GM18909 (cell line): ENCODE data around the gene STEAP3.

Source experiments
- ATAC-seq: cut with Tn5 transposase; IDR thresholded peaks from one replicate; pipeline ENCODE4 v1.9.1; 2021; ENCODE audit warnings: mild to moderate bottlenecking; ENCODE audit not compliant: unreplicated experiment, poor library complexity

Gene STEAP3

DNA sequence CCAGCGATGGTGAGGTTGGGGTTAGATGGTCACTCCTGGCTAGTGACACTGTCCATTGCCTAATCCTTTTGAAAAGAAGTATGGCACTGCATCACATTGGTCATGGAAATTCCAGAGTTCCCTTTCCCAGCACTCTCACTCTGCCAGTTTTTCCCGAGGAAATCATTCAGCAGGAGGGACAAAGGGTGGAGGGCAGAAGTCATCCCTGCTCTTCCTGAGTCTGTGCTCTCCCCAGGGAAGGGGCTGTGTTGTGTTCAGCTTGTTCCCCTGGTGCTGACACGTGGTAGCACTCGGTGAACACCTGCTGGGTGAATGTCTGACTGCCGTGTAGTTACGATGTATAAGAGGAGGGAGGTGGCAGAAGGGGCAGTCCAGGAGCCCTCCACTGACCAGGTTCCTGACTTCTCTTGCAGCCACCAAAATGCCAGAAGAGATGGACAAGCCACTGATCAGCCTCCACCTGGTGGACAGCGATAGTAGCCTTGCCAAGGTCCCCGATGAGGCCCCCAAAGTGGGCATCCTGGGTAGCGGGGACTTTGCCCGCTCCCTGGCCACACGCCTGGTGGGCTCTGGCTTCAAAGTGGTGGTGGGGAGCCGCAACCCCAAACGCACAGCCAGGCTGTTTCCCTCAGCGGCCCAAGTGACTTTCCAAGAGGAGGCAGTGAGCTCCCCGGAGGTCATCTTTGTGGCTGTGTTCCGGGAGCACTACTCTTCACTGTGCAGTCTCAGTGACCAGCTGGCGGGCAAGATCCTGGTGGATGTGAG lies 21.6 kb downstream of the STEAP3 start:
- ATAC-seq: no peak

DNA sequence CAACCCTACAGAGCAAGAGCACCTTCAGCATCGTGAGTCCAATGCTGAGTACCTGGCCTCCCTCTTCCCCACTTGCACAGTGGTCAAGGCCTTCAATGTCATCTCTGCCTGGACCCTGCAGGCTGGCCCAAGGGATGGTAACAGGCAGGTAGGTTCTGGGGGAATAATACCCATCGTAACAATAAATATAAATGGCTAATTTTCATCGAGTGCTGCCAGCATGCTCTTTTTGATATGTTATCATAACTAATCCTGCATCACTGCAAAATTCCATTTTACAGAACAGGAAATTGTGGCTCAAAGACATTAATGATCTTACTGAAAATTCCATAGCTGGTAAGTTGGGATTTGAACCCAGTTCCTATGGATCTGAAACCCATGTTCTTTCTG lies 22.2 kb downstream of the STEAP3 start:
- ATAC-seq: no peak

DNA sequence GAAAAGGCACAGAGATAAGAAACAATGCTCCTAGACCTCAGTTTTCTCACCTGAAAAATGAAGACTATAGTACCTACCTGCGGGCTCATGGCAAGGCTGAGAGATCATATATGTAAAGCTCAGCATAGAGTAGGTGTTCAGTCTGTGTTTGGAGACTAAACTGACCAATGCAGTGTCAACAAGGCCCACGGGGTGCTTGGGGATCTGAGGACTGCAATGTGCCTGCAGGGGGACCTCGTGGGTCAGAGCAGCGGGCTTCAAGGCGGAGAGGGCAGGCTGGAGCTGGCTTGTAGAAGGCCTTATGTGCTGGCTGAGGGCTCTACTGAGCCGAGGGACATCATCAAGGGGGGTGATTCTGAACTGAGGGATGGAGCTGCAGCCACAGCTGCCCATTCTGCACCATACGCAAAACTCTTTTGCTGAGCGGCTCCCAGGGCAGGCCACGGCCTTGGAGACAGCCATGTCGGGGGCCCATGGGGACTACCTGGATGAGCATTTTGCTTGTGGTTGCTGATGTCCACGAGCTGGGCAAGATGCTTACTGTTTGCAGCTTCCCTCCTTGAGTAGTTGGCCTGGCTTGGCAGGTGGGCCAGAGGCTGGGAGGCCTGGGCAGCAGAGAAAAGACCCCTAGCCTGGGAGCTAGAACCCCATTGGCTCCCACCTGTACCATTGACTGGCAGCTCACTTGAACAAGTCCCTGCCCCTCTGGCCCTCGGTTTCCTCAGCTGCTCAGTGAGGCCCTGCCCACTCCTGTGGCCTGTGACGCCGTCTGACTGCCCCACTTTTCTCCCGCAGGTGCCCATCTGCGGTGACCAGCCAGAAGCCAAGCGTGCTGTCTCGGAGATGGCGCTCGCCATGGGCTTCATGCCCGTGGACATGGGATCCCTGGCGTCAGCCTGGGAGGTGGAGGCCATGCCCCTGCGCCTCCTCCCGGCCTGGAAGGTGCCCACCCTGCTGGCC lies 23.5 kb downstream of the STEAP3 start:
- ATAC-seq: no peak

DNA sequence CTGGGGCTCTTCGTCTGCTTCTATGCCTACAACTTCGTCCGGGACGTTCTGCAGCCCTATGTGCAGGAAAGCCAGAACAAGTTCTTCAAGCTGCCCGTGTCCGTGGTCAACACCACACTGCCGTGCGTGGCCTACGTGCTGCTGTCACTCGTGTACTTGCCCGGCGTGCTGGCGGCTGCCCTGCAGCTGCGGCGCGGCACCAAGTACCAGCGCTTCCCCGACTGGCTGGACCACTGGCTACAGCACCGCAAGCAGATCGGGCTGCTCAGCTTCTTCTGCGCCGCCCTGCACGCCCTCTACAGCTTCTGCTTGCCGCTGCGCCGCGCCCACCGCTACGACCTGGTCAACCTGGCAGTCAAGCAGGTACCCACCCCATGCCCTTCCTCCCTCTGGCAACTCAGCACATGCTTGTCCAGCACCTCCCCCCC lies 24.2 kb downstream of the STEAP3 start:
- ATAC-seq: no peak

DNA sequence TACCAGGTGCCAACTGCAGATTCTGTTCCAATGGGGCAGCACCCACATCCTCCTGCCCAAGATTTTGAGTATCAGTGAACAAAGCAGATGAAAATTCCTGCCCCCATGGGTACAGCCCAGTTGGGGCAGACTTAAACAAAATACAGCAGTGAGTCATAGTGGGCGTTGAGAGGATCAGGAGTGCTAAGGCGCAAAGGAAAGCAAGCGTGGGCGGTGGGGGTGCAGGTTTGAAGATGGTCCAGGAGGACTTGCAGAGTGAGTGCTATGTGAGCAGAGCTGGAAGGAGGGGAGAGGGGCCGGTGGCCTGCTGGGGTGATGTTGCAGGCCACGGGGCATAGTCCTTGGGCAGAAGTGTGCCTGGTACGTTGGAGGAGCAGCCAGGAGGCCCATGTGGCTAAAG lies 24.7 kb downstream of the STEAP3 start:
- ATAC-seq: no peak

DNA sequence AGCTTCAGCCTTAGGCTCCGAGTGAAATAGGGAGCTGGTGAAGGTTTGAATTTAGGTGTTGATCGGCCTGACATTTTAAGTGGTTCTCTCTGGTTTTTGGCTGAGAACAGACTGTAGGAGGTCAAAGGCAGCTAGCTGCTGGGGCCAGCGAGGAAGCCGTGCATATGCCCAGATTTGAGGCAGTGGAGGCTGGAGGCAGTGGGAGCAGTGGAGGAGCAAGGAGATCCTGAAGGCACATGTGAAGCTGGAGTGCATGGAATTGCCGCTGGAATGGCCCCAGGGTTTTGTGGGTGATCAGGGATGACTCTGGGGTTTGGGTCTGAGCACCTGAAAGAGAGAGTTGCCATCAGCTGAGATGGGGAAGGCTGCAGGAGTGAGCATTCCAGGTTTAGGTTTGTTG lies 25.1 kb downstream of the STEAP3 start:
- ATAC-seq: no peak

DNA sequence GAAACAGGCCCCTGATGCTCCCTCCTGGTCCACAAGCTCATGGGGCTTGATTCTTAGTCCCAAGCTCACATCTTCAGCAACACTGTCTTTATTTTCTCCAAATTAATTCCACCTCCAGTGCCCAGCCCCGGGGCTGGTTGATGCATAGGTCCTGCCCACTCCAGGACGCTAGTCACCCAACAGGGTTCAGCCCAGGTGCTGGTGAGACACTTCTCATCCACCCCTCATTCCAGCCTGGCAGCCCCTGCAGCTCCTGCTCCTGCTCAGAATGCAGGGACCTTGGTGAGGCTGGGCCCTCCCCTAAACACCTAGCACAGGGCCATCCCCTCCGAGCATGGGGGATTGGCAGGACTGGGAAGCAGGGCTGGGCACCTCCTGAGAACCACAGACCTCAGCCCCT lies 25.7 kb downstream of the STEAP3 start:
- ATAC-seq: no peak

DNA sequence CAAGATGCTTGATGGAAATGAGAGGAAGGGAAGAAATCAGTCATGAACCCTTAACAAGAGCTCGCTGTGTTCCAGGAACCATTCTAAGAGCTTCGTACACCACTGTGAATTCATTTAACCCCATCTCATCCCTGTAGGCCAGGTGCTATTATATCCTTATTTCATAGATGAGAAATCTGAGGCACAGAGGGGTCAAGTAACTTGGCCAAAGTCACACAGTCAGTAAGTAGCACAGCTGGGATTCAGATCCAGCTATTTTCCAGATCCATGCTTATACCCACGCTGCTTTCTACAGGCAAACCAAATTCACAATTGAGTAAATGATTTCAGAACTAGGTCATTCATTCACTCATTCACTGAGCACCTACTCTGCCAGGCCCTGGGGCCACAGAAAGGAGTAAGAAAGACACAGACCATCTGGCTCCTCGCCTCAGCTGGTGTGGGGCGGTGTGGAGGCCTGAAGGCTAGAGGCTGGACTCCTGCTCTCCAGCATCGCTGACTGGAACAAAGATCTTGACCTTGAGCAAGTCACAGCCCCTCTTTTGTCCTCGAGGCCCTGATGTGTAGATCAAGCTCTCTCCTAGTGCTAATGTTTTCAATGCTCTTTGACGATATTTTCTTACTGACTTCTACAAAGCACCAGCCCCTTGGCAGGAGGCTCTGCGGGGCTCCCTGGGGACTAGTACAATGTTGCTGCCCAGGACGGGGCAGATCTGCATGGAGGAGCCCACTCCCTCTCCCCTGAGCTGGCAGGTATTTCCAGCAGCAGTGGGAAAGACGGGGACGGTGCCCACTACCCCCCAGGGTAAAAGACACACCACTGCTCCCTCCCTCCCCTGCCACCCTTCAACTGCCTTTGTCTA lies 26.5 kb downstream of the STEAP3 start:
- no peak for ATAC-seq

DNA sequence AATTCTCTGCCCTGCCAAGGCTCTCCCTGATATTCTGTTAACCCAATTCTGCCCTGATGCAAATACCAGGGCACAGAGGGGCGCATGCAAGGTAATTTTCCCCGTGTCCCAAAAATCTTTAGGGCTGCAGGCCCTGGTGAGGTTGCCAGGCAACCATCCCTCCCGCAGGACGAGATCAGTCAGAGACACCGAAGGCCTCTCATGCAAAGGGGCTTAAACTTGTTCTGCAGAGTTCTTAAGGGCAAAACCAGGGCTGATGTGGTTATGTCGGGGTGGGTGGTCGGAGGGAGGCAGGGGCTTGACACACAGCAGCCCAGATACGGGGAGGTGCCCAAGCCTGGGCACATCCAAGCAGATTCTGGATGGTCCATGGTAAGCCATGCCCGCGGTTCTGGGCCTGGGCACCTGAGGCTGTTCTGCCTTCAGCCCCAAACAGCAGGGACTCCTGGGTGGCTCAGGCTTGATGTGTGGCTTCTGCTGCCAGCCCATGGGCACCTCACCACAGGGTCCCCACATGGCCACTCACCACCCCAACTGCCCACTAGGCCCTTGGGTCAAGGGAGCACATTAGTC lies 27.2 kb downstream of the STEAP3 start:
- no peak for ATAC-seq

DNA sequence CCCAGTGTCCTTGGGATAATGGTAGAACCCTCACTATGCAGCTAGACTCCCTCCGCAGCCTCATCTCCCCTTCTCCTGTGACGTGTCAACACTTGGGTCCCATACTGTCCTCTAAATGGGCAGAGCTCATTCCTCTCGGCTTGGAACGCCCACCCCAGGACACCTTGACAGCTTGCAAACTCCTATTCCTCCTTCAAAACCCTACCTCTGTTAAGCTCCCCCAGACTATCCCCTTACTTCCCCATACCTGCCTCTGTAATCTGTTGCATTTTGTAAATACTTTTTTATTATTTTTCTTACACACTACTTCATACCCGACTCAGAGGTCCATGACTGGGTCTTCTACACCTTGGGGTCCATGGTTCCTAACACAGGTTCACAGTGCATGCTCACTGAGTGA lies 28.0 kb downstream of the STEAP3 start:
- no peak for ATAC-seq

DNA sequence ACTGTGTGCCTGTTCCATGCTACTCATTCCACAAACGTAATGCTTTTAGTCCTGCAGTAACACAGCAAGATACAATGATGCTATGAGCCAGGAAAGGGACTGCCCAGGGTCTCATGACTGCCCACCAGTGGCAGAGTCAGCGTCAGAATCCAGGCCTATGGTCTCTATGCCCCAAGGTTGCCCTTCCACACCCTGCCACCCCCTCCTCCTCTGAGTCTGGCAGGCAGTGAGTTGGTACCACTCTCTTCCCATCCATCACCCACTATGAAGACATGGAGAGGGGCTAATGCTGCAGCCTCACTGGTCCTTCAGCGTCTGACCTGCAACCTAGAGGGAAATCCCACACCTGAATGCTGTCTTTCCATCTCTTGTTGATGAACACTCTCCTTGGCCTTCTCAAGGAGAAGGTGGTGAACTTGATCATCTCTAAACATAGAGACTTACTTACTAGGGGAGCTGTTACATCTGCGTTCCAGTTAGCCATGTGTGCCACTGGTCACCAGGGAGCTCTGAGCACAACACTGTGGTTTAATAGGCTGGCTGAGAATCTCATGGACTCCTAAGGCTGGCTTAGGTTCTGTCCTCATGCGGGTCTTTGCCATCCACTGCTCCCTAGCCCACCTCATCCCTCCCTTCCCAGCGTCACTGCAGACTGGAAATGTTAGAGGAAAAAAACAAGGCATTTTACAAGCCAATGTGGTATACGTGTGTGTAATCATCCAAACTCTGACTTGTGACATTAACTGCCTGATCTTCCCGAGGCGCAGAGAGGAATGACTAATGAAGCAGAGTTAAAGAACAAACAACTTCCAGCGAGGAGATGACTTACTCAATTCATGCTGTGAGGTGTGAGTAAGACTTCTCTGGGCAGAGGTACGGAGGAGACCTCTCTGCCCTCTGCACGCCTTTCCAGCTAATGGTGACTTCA lies 28.8 kb downstream of the STEAP3 start:
- no peak for ATAC-seq

DNA sequence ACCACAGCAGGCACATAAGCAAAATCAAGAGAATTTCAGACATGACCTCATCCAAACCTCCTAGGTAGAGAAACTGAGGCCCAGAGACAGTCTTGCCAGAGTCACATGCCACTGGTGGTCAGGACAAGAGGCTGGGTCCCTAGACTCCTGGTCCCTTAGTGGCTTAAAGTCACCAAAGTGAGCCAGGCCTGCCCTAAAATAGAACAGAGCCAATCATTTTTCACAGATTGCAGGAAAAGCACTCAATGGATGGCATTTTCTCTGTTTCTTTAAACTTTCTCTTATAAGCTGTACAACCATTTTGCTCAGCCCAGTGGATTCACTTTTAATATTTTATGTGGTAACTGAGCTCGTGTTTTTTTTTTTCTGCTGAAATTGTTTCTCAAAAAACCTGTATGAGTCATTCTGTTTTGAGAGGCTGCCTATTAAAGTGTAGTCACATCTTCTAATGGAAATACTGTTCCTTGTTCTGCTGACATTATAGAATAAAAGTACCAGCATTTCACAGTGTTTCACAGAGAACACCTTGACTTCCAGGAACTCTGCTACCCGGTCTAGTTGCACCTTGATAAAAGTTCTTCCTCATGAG lies 29.6 kb downstream of the STEAP3 start:
- no peak for ATAC-seq

DNA sequence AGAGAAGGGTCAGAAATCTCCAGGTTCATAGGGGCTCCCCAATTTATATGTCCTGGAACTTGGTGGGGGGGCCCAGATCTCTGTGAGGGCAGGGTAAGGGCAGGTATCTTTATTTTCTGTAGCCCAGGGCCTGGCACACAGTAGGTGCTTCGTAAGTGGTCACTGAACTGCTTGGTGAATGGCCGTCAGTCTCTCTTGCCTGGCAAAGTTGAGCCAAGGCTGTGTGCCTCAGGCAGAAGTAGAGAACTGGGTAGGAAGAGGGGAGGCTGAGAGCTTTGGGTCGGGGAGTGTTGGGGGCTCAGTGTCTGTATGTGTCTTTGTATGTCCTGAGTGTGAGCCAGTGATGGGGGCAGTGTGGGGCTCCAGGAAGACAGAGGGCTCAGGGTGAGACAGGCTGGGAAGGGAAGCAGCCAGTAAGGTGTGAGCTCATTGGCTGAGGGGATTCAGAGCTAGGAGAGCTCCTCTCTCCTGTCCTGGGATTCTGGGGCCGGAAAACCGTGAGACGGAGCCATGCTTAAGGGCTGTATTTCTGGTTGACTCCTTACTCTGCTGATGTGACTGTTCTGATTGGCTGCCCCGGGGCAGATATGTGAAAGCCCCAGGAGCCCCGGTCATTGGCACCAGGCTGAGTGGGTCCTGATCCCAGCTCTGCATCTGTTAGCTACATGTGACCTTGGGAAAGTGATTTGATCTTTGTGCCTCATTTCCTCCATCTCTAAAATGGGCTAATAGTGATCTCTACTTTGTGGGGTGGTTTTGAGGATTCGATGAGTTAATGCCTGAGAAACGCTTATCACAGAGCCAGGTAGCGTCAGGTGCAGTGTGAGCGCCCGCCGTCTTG lies 30.3 kb downstream of the STEAP3 start:
- no peak for ATAC-seq

DNA sequence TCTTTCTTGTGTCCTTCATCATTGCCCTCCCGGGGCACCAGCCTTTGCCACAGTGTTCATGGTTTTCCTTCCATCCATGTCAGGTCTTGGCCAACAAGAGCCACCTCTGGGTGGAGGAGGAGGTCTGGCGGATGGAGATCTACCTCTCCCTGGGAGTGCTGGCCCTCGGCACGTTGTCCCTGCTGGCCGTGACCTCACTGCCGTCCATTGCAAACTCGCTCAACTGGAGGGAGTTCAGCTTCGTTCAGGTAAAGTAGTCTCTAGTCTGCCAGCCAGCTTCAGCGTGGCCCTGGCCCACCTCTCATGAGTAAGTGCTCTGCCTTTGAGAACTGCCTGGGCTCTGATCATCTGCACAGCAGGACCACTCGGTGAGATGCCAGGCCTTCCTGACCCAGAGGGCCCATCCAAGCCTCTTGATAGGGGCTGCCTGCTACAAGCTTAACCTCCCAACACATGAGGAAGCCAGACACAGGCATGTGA lies 31.0 kb downstream of the STEAP3 start:
- ATAC-seq: no peak

DNA sequence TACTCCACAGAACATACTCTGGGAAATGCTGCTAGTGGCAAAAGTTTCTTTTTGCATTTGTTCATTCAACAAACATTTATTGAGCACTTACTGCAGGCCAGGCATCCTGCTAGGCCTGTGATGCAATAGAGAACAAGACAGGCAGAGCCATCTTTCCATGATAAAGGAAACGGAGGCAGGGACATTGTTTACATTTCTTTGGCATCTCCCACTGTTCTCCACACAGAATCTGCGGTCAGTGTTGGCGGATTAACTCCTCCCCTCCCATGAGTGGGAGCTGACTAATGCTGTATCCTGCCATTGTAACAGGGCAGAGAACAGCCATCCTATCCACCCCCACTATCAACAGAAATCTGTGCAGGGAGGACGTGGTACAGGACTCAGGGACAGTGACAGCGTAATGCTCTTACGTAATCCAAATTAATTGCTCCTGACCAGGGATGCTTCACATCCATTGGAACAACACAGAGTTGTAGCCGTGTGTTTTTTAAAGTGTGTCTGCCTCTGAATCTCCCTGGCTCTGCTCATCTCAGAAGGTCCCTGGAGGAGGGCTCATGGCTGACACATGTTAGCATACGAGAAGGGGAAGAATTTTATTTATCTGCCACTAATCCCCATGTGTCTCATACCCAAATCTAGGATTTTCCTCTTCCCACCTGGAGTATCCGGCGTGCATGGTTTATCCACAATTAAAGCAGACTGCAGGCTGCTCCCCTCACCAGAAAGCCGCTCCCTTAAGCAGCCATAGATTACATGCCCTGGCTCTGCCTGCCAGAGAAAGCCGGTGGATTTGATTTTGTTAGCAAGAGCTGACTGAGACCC lies 32.3 kb downstream of the STEAP3 start:
- ATAC-seq: no peak

DNA sequence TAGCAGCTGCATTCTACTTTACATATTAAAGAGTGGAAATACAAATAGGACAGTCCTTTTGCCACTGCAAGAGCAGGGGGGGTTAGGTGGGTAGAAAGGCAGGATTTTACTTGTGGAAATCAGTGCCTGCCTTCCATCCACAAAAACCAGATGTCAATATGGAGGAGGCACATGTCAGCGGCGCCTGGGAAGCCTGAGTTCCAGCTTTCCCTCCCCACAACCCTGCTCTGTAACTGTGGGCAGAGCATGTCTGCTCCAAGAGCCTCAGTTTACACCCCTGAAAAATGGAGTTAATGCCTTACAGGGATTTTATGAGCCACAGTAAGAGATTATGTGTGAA lies 32.9 kb downstream of the STEAP3 start:
- no peak for ATAC-seq

DNA sequence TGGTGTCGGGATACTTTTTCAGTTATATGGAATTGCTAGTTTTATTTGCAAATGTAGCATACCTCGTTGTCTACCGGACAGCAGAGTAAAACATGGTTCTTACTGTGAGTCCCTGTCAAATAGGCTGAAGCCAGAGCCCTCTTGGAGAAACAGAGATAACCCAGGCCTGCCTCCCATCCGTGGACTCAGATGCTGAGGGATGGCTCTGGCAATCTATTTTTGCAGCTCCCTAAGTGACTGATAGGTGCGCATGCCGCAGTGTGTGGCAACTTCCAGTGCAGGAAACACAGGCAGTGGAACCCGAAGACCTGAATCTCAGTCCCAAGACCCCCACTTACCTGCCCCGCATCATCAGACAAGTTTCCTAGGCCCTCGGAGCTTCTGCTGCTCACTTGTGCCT lies 33.6 kb downstream of the STEAP3 start:
- no peak for ATAC-seq
